Osteocyte (in vitro differentiated cells): ENCODE measurements around the gene RBM7. TPM values are rescaled to one million over a fixed set of nuclear protein-coding genes. Genes with fewer than 3 reads are reported as not detected.
A peak's percentile ranks its signal among the peaks of the same experiment; 100 is the strongest.

Source experiments
- DNase-seq: peaks from one replicate; pipeline ENCODE4 v3.0.0; 2021; ENCODE audit warnings: mixed read lengths; ENCODE audit not compliant: unreplicated experiment; ENCODE audit errors: extremely low spot score
- H3K27ac Mint-ChIP-seq: one replicate; pipeline ENCODE4 v1.8.0; 2021; ENCODE audit warnings: mild to moderate bottlenecking, mixed read lengths; ENCODE audit not compliant: unreplicated experiment
- H3K27me3 Mint-ChIP-seq: one replicate; pipeline ENCODE4 v1.8.0; 2021; ENCODE audit warnings: mixed read lengths; ENCODE audit not compliant: unreplicated experiment
- H3K36me3 Mint-ChIP-seq: one replicate; pipeline ENCODE4 v1.8.0; 2021; ENCODE audit warnings: mixed read lengths; ENCODE audit not compliant: unreplicated experiment
- H3K4me1 Mint-ChIP-seq: one replicate; pipeline ENCODE4 v1.8.0; 2021; ENCODE audit warnings: mixed read lengths; ENCODE audit not compliant: unreplicated experiment
- H3K4me3 Mint-ChIP-seq: one replicate; pipeline ENCODE4 v1.8.0; 2021; ENCODE audit warnings: mild to moderate bottlenecking, moderate library complexity, mixed read lengths; ENCODE audit not compliant: unreplicated experiment
- H3K9me3 Mint-ChIP-seq: one replicate; pipeline ENCODE4 v1.8.0; 2021; ENCODE audit warnings: mixed read lengths; ENCODE audit not compliant: unreplicated experiment
- CTCF ChIP-seq: fragments of 200-600 bp; sonication (generic); IDR thresholded peaks from 2 replicates; pipeline ENCODE4 v1.5.0; 2021; ENCODE audit warnings: antibody characterized with exemption, mild to moderate bottlenecking, moderate library complexity
- total RNA-seq: library from RNA; stranded (reverse); gene quantifications from 2 replicates; pipeline ENCODE4 v1.2.1, GENCODE V29; 2021

Gene RBM7
- total RNA-seq, 1 donor from 2014 or later: 35.0 TPM

- TF ChIP-seq CTCF: no peak
- Mint-ChIP-seq H3K4me3 (no peak overlapping the region), H3K9me3 (no peaks in the 10 kb centered on the region), H3K27ac (no peak overlapping the region), H3K27me3 (no peaks in the 10 kb centered on the region), H3K4me1 (peaks cover 25% of the 10 kb centered on the region), H3K36me3 (no peaks in the 10 kb centered on the region)
- DNase-seq: no peak
Observed at GRCh38 chr11:114368918-114369680, 31.4 kb upstream of the RBM7 start.

- Mint-ChIP-seq H3K9me3 (no peaks in the 10 kb centered on the region), H3K4me1 (peaks cover 25% of the 10 kb centered on the region), H3K4me3 (no peak overlapping the region), H3K27ac (no peak overlapping the region), H3K36me3 (no peaks in the 10 kb centered on the region), H3K27me3 (no peaks in the 10 kb centered on the region)
- TF ChIP-seq CTCF: no peak
- DNase-seq: no peak
Observed at GRCh38 chr11:114375052-114375451, 25.4 kb upstream of the RBM7 start.

GRCh38 chr11:114377612-114378267 lies 22.7 kb upstream of the RBM7 start:
- H3K36me3 Mint-ChIP-seq: no peaks in the 10 kb centered on the region
- no peak for DNase-seq
- no peak for TF ChIP-seq CTCF
- peaks cover 25% of the 10 kb centered on the region for H3K4me1 Mint-ChIP-seq
- H3K9me3 Mint-ChIP-seq: peaks cover 3% of the 10 kb centered on the region
- no peak overlapping the region for H3K4me3 Mint-ChIP-seq
- H3K27me3 Mint-ChIP-seq: no peaks in the 10 kb centered on the region
- peak overlapping the region; percentile 87 for H3K27ac Mint-ChIP-seq

- H3K4me1 Mint-ChIP-seq: peaks cover 25% of the 10 kb centered on the region
- H3K27ac Mint-ChIP-seq: no peak overlapping the region
- no peaks in the 10 kb centered on the region for H3K27me3 Mint-ChIP-seq
- TF ChIP-seq CTCF: no peak
- DNase-seq: no peak
- H3K4me3 Mint-ChIP-seq: no peak overlapping the region
- peaks cover 6% of the 10 kb centered on the region for H3K36me3 Mint-ChIP-seq
- peaks cover 11% of the 10 kb centered on the region for H3K9me3 Mint-ChIP-seq
Observed at GRCh38 chr11:114379394-114380069, 20.9 kb upstream of the RBM7 start.

GRCh38 chr11:114382509-114382908 lies 18.0 kb upstream of the RBM7 start:
- Mint-ChIP-seq H3K27ac (no peak overlapping the region), H3K9me3 (peaks cover 11% of the 10 kb centered on the region), H3K36me3 (peaks cover 6% of the 10 kb centered on the region), H3K4me1 (peaks cover 15% of the 10 kb centered on the region), H3K4me3 (no peak overlapping the region), H3K27me3 (no peaks in the 10 kb centered on the region)
- TF ChIP-seq CTCF: no peak
- no peak for DNase-seq
